Upper lobe of right lung (tissue), 1 donor: ENCODE measurements around the gene GNPTAB. TPM values are rescaled to one million over a fixed set of nuclear protein-coding genes. Genes with fewer than 3 reads are reported as not detected.
A peak's percentile ranks its signal among the peaks of the same experiment; 100 is the strongest.

Experiments
- ATAC-seq: fragments of 200-7000 bp; cut with Tn5 transposase; one replicate; pipeline ENCODE4 v1.9.1; 2020; ENCODE audit warnings: mild to moderate bottlenecking, moderate library complexity
- DNase-seq: peaks from one replicate; pipeline ENCODE4 v3.0.0-alpha.2; 2020
- H3K27ac ChIP-seq: fragments of 200-600 bp; one replicate; pipeline ENCODE4 v1.8.0; 2022
- H3K27me3 ChIP-seq: fragments of 200-600 bp; one replicate; pipeline ENCODE4 v1.8.0; 2022; ENCODE audit warnings: mild to moderate bottlenecking
- H3K36me3 ChIP-seq: fragments of 200-600 bp; one replicate; pipeline ENCODE4 v1.8.0; 2022
- H3K4me1 ChIP-seq: fragments of 200-600 bp; one replicate; pipeline ENCODE4 v1.8.0; 2022
- H3K4me3 ChIP-seq: fragments of 200-600 bp; one replicate; pipeline ENCODE4 v1.8.0; 2022; ENCODE audit warnings: mild to moderate bottlenecking
- H3K9me3 ChIP-seq: fragments of 200-600 bp; one replicate; pipeline ENCODE4 v1.8.0; 2022
- CTCF ChIP-seq: fragments of 200-600 bp; IDR thresholded peaks from one replicate; pipeline ENCODE4 v1.8.0; 2022; ENCODE audit warnings: antibody characterized with exemption
- intact Hi-C: fragments of 100-400 bp; cut with DNase I; formaldehyde crosslinking; loops from one replicate; pipeline ENCODE4 v1.11.0; 2022
- total RNA-seq: library from RNA; stranded (reverse); fragmentation: NEBNext Ultra II Directional; extraction: Animal tissue kit (Norgen Biotek cat#: 25700); gene quantifications from one replicate; pipeline ENCODE4 v1.2.1, GENCODE V29; 2021
- donor health status: DM: no; HTN: yes; CAD: no; lungs with severe emphysema.

Gene GNPTAB
- total RNA-seq, 1 donor from 2014 or later = 65.9 TPM

GRCh38 chr12:101784376-101784775 is 46.4 kb downstream of the GNPTAB start:
- ATAC-seq (no peak), DNase-seq (no peak)
- no peaks in the 10 kb centered on the region for H3K4me1 ChIP-seq
- peaks cover 33% of the 10 kb centered on the region for H3K36me3 ChIP-seq
- no peaks in the 10 kb centered on the region for H3K9me3 ChIP-seq
- intact Hi-C loops = no loop called here
- no peak overlapping the region for H3K27ac ChIP-seq
- H3K4me3 ChIP-seq = no peak overlapping the region
- TF ChIP-seq CTCF = no peak
- no peaks in the 10 kb centered on the region for H3K27me3 ChIP-seq

- ATAC-seq = no peak
- DNase-seq = no peak
- Histone ChIP-seq H3K9me3 (no peaks in the 10 kb centered on the region), H3K36me3 (peaks cover 38% of the 10 kb centered on the region), H3K27me3 (no peaks in the 10 kb centered on the region), H3K4me1 (no peaks in the 10 kb centered on the region), H3K27ac (no peak overlapping the region), H3K4me3 (no peak overlapping the region)
- intact Hi-C loops = no loop called here
- no peak for TF ChIP-seq CTCF
These were observed 46.9 kb downstream of the GNPTAB start for GRCh38 chr12:101783838-101784237.

- DNase-seq (no peak), ATAC-seq (no peak)
- Histone ChIP-seq H3K27ac (no peak overlapping the region), H3K4me1 (no peaks in the 10 kb centered on the region), H3K4me3 (no peak overlapping the region), H3K27me3 (no peaks in the 10 kb centered on the region), H3K36me3 (peaks cover 38% of the 10 kb centered on the region), H3K9me3 (no peaks in the 10 kb centered on the region)
- TF ChIP-seq CTCF = no peak
- intact Hi-C loops = no loop called here
These were observed 47.6 kb downstream of the GNPTAB start for GRCh38 chr12:101783150-101783549.

GRCh38 chr12:101782273-101782731 is 48.5 kb downstream of the GNPTAB start:
- no peaks in the 10 kb centered on the region for H3K9me3 ChIP-seq
- DNase-seq = no peak
- H3K4me1 ChIP-seq = no peaks in the 10 kb centered on the region
- peaks cover 43% of the 10 kb centered on the region for H3K36me3 ChIP-seq
- intact Hi-C loops = no loop called here
- no peak for TF ChIP-seq CTCF
- no peak overlapping the region for H3K4me3 ChIP-seq
- ATAC-seq = no peak
- H3K27ac ChIP-seq = no peak overlapping the region
- no peaks in the 10 kb centered on the region for H3K27me3 ChIP-seq

GRCh38 chr12:101781834-101782233 is 48.9 kb downstream of the GNPTAB start:
- no peak for DNase-seq
- no peak for ATAC-seq
- no peaks in the 10 kb centered on the region for H3K9me3 ChIP-seq
- H3K27ac ChIP-seq = no peak overlapping the region
- peaks cover 48% of the 10 kb centered on the region for H3K36me3 ChIP-seq
- no peak overlapping the region for H3K4me3 ChIP-seq
- peaks cover 2% of the 10 kb centered on the region for H3K4me1 ChIP-seq
- intact Hi-C loops = no loop called here
- TF ChIP-seq CTCF = no peak
- no peaks in the 10 kb centered on the region for H3K27me3 ChIP-seq

GRCh38 chr12:101780599-101780998 is 50.2 kb downstream of the GNPTAB start:
- H3K27ac ChIP-seq = no peak overlapping the region
- no peaks in the 10 kb centered on the region for H3K27me3 ChIP-seq
- H3K4me3 ChIP-seq = no peak overlapping the region
- intact Hi-C loops = no loop called here
- no peaks in the 10 kb centered on the region for H3K9me3 ChIP-seq
- ATAC-seq (peak; percentile 49), DNase-seq (no peak)
- H3K36me3 ChIP-seq = peaks cover 49% of the 10 kb centered on the region
- H3K4me1 ChIP-seq = peaks cover 5% of the 10 kb centered on the region
- no peak for TF ChIP-seq CTCF
